Endodermal cell (in vitro differentiated cells): ENCODE results near the gene RAD9A. TPM values are rescaled to one million over a fixed set of nuclear protein-coding genes. Genes with fewer than 3 reads are reported as not detected.
A peak's percentile ranks its signal among the peaks of the same experiment; 100 is the strongest.

Source experiments
- DNase-seq: peaks from one replicate; pipeline ENCODE4 v3.0.0-alpha.2; 2017
- H3K27ac ChIP-seq: 2 replicates; pipeline ENCODE4 v1.5.1; 2013; ENCODE audit warnings: mild to moderate bottlenecking, low read depth, low read length, moderate library complexity
- H3K27me3 ChIP-seq: 2 replicates; pipeline ENCODE4 v1.6.1; 2013; ENCODE audit warnings: mild to moderate bottlenecking, low read length, moderate library complexity; ENCODE audit not compliant: insufficient read depth, control insufficient read depth, poor library complexity, severe bottlenecking
- H3K36me3 ChIP-seq: 2 replicates; pipeline ENCODE4 v1.7.0; 2013; ENCODE audit warnings: mild to moderate bottlenecking, low read length, moderate library complexity; ENCODE audit not compliant: control insufficient read depth, insufficient read depth
- H3K4me1 ChIP-seq: one replicate; pipeline ENCODE4 v1.7.0; 2013; ENCODE audit warnings: low read length; ENCODE audit not compliant: control insufficient read depth, insufficient read depth
- H3K4me3 ChIP-seq: 2 replicates; pipeline ENCODE4 v1.5.1; 2013; ENCODE audit warnings: mild to moderate bottlenecking, low read length, moderate library complexity
- H3K9ac ChIP-seq: 2 replicates; pipeline ENCODE4 v1.6.1; 2013; ENCODE audit warnings: mild to moderate bottlenecking, low read length, moderate library complexity; ENCODE audit not compliant: poor library complexity, severe bottlenecking; ENCODE audit errors: extremely low read depth
- H3K9me3 ChIP-seq: 2 replicates; pipeline ENCODE4 v1.6.1; 2013; ENCODE audit warnings: mild to moderate bottlenecking, low read length, moderate library complexity; ENCODE audit not compliant: control insufficient read depth
- H3K27ac Mint-ChIP-seq: 2 replicates; pipeline ENCODE4 v1.8.0; 2020; ENCODE audit warnings: mixed read lengths
- H3K27me3 Mint-ChIP-seq: 2 replicates; pipeline ENCODE4 v1.8.0; 2021; ENCODE audit warnings: mild to moderate bottlenecking, mixed read lengths; ENCODE audit not compliant: insufficient read depth
- H3K36me3 Mint-ChIP-seq: 2 replicates; pipeline ENCODE4 v1.8.0; 2020; ENCODE audit warnings: low read depth, mixed read lengths
- H3K4me1 Mint-ChIP-seq: 2 replicates; pipeline ENCODE4 v1.8.0; 2020; ENCODE audit warnings: mixed read lengths
- H3K4me3 Mint-ChIP-seq: 2 replicates; pipeline ENCODE4 v1.8.0; 2020; ENCODE audit warnings: mild to moderate bottlenecking, moderate library complexity, mixed read lengths
- H3K9me3 Mint-ChIP-seq: 2 replicates; pipeline ENCODE4 v1.8.0; 2020; ENCODE audit warnings: mild to moderate bottlenecking, mixed read lengths
- WGBS, 2 experiments: methylation state at CpG; one replicate each; pipeline versions ENCODE4 v1.1.5 to v1.1.7; 2013; ENCODE audit warnings: missing lambda C conversion rate in 2 of 2, mixed read lengths in 1 of 2; ENCODE audit not compliant: insufficient coverage in 1 of 2, insufficient read length in 1 of 2; 5-methylcytosine and 5-hydroxymethylcytosine counted together
- total RNA-seq, 2 donors: library from RNA; stranded (reverse); fragmentation: NEBNext Ultra II Directional in 1 of 2; extraction: Animal tissue kit (Norgen Biotek cat#: 25700) in 1 of 2; gene quantifications; 2 replicates in 1 of 2; 3 replicates in 1 of 2; pipeline ENCODE4 v1.2.1, GENCODE V29; 2021
- TF ChIP-seq, protein P1 (sequence below): fragments of 200-600 bp; sonication (generic); conservative IDR thresholded peaks from 2 replicates; pipeline ENCODE4 v1.5.0; 2021; ENCODE audit warnings: antibody characterized with exemption, mild to moderate bottlenecking

The RAD9A gene
- total RNA-seq, 2 donors from 2014 or later, result 28.3 to 41.4 TPM

- H3K4me1 ChIP-seq, result peaks cover 3% of the 10 kb centered on the region
- Mint-ChIP-seq H3K4me1 (peaks cover 4% of the 10 kb centered on the region), H3K36me3 (peaks cover 25% of the 10 kb centered on the region), H3K27ac (peak overlapping the region; percentile 74), H3K4me3 (no peak overlapping the region), H3K9me3 (no peaks in the 10 kb centered on the region), H3K27me3 (no peaks in the 10 kb centered on the region)
- H3K4me3 ChIP-seq, result no peak overlapping the region
- H3K9me3 ChIP-seq, result no peaks in the 10 kb centered on the region
- peaks cover 30% of the 10 kb centered on the region for H3K36me3 ChIP-seq
- H3K9ac ChIP-seq, result no peak overlapping the region
- no peak overlapping the region for H3K27ac ChIP-seq
- H3K27me3 ChIP-seq, result no peaks in the 10 kb centered on the region
- TF ChIP-seq, protein P1, sequence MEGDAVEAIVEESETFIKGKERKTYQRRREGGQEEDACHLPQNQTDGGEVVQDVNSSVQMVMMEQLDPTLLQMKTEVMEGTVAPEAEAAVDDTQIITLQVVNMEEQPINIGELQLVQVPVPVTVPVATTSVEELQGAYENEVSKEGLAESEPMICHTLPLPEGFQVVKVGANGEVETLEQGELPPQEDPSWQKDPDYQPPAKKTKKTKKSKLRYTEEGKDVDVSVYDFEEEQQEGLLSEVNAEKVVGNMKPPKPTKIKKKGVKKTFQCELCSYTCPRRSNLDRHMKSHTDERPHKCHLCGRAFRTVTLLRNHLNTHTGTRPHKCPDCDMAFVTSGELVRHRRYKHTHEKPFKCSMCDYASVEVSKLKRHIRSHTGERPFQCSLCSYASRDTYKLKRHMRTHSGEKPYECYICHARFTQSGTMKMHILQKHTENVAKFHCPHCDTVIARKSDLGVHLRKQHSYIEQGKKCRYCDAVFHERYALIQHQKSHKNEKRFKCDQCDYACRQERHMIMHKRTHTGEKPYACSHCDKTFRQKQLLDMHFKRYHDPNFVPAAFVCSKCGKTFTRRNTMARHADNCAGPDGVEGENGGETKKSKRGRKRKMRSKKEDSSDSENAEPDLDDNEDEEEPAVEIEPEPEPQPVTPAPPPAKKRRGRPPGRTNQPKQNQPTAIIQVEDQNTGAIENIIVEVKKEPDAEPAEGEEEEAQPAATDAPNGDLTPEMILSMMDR, result no peak
- 88 to 92% methylated on average over 17 to 22 of the region's 24 CpGs for WGBS, 2 experiments
- DNase-seq, result no peak
These were observed 39.8 kb downstream of the RAD9A start for GRCh38 chr11:67431346-67432249.

GRCh38 chr11:67432655-67433349 lies 41.0 kb downstream of the RAD9A start:
- H3K27me3 Mint-ChIP-seq, result no peaks in the 10 kb centered on the region
- WGBS, 2 experiments, result 91 to 94% methylated on average over 12 to 21 of the region's 22 CpGs

More at GRCh38 chr11:67432655-67433349, 41.0 kb downstream of the RAD9A start:
- Mint-ChIP-seq H3K27ac (no peak overlapping the region), H3K4me3 (no peak overlapping the region), H3K36me3 (peaks cover 25% of the 10 kb centered on the region), H3K4me1 (peaks cover 3% of the 10 kb centered on the region), H3K9me3 (no peaks in the 10 kb centered on the region)
- no peak overlapping the region for H3K27ac ChIP-seq
- no peak overlapping the region for H3K9ac ChIP-seq
- H3K4me1 ChIP-seq, result peaks cover 3% of the 10 kb centered on the region
- H3K9me3 ChIP-seq, result no peaks in the 10 kb centered on the region
- no peaks in the 10 kb centered on the region for H3K27me3 ChIP-seq
- H3K36me3 ChIP-seq, result peaks cover 37% of the 10 kb centered on the region
- no peak overlapping the region for H3K4me3 ChIP-seq
- no peak for DNase-seq
- TF ChIP-seq, protein P1, result no peak
